AG10803 (cell line): Measurements from ENCODE around the gene PERCC1.

Experiments
- DNase-seq: peaks from one replicate; pipeline ENCODE4 v3.0.0; 2010; ENCODE audit warnings: low read depth
- H3K4me3 ChIP-seq: 2 replicates; pipeline ENCODE4 v1.5.1; 2011; ENCODE audit warnings: mild to moderate bottlenecking, low read length, control low read depth
- TF ChIP-seq, protein P1 (sequence below): conservative IDR thresholded peaks from 2 replicates; pipeline ENCODE4 v1.5.1; 2011; ENCODE audit warnings: mild to moderate bottlenecking, low read length, control low read depth, inconsistent platforms

PERCC1 gene

DNA sequence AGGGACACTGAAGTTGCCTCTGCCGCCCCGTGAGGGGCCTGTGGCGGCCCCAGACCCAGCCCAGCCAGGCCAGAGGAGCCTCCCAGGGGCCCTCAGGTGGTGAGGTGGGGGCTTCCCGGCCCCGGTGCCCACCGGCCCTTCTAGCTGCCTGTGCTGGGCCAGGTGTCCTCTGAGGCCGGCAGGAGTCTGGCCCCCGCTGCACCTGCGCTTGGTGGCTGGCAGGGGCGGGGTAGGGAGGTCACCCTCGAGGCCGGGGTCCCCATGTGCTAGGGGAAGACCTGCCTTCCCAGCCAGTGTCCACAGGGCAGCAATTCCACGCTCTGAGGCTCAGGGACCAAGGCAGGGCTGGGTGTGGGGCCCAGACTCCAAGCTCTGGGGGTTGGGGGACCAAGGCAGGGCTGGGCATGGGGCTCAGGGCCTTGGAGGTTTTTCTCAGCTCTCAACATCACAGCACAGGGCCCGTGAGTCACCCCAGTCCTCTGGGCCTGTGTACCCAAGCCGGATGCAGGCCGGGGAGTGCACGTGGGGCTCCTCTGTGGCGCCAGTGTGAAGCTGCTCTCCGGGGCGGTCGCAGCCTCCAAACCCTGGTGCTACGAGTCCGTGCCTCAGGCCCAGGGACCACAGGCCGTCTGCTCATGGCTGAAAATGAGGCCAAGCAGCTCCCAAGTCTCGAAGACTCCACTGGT, 14.8 kb downstream of the PERCC1 start:
- no peak for DNase-seq
- no peak overlapping the region for H3K4me3 ChIP-seq
- TF ChIP-seq, protein P1, sequence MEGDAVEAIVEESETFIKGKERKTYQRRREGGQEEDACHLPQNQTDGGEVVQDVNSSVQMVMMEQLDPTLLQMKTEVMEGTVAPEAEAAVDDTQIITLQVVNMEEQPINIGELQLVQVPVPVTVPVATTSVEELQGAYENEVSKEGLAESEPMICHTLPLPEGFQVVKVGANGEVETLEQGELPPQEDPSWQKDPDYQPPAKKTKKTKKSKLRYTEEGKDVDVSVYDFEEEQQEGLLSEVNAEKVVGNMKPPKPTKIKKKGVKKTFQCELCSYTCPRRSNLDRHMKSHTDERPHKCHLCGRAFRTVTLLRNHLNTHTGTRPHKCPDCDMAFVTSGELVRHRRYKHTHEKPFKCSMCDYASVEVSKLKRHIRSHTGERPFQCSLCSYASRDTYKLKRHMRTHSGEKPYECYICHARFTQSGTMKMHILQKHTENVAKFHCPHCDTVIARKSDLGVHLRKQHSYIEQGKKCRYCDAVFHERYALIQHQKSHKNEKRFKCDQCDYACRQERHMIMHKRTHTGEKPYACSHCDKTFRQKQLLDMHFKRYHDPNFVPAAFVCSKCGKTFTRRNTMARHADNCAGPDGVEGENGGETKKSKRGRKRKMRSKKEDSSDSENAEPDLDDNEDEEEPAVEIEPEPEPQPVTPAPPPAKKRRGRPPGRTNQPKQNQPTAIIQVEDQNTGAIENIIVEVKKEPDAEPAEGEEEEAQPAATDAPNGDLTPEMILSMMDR: no peak

DNA sequence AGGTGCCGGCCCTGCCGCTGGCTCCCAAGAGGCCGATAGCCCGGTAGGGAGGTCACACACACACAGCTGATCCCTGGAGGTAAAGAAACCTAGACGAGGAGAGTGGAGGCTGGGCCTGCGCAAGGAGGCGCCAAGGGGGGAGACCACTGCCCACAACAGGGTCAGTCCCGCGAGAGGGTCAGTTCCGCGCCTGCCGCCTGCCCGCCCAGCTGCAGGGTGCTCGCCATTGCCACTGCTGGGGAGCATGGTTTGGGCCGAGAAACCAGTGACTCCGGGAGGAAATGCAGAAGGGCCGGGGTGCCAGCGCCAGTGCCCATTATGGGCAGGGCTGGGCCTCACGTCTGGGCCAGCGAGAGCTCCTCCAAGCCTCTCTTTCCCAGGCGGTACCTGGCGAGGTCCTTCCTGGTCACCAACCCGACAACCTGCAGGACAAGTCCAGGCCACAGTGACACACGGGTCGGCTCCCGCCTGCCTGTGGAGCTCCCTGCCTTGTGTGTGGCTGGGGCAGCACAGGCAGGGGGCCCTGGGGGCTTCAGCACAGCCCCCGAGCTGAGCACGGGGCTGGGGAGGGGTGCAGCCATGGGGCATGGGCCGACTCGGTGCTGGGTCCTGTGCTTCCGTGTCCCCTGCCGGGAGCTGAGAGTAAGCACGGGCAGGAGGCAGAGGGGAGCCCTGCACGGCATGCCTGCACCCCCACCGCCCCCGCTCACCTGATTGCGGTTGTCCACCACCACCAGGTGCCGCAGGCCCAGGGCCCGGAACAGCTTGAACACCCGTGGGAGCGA, 15.6 kb downstream of the PERCC1 start:
- DNase-seq: no peak
- no peak overlapping the region for H3K4me3 ChIP-seq
- TF ChIP-seq, protein P1: no peak

DNA sequence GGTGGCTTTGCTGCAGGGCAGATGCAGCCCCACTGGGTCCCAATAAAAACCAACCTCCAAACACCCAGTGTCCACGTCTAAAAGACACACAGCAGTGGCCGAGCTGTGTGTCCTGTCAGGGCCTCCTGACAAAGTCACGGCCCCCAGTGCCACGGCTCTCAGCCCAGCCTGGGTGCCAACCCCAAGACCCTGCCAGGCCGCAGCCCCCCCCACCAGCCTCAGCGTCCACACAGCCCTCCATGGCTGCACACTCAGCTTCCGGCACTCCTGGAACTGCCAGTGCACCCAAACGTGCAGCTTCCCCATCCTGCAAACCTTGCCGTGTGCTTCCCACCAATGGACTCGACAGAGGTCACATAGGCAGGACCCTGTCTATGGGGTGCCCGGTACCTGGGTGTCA, 17.1 kb downstream of the PERCC1 start:
- TF ChIP-seq, protein P1: no peak
- H3K4me3 ChIP-seq: no peak overlapping the region
- no peak for DNase-seq

DNA sequence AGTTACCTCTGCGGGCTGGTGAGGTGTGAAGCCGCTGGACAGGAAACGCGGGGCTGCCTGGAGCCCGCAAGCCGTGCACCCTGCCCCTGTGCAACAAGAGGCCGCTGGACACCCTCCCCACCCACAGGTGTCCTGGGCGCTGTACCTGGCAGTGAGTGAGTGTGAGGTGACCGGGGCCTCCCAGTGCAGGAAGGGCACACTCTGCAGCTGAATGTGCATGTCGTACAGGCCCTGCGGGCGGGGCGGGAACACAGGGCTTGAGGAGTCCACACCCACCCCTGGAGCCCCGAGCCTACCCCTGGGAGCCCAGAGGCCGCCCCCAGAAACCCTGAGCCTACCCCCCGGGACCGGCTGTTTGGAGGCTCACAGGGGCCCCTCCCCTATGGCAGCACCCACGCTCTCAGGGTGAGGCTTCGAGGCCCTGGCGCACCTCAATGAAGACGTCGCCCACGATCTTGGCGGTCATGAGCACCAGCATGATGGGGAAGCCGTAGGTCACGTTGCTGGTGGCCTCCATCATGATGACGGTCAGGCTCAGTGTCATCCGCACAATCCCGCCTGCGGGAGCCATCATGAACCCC, 17.7 kb downstream of the PERCC1 start:
- TF ChIP-seq, protein P1: no peak
- DNase-seq: no peak
- H3K4me3 ChIP-seq: no peak overlapping the region

DNA sequence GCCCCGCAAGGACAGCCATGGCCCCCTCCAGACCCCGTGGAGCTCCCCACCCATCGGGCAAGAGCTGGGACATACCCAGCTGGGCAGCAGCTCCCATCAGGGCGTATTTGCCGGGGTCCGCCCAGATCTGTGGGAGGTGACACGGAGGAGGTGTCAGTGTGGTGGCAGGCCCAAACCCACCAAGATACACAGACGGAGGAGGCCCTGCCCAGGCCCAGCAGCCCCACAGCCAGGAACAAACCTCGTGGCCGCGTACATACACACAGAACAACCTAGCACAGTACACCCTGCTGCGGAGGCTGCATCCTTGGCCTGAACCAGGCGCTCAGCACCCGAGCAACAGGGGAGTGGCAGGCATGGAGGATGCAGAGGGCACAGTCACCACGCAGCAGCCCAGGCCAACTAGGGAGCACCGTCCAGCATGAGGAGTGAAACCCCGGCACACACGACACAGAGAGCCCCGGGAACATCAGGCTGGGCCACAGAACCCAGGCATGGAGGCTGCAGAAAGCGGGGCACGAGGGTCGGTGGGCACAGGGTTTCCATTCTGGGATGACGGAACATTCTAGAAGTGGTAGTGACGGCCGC, 18.4 kb downstream of the PERCC1 start:
- DNase-seq: no peak
- TF ChIP-seq, protein P1: no peak
- no peak overlapping the region for H3K4me3 ChIP-seq

DNA sequence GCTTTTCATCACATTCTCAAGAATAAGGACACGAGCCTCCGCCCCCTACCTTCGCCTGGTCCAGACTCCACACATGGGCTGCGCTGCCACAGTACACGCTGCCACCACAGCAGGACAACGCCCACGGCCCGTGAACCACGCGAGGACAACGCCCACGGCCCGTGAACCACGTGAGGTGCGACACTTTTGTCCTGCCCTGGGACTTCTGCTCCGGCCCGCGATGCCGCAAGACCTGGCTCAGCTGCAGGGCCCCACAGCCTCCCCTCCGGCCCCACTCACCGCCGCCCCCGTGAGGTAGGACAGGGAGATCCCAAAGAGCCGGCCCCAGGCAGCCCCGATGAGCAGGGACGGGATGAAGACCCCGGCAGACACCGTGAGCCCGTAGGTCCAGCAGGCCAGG, 19.3 kb downstream of the PERCC1 start:
- DNase-seq: no peak
- H3K4me3 ChIP-seq: no peak overlapping the region
- TF ChIP-seq, protein P1: no peak
